Fibroblast of lung (primary cell): ENCODE data around the gene NR0B2. TPM values are rescaled to one million over a fixed set of nuclear protein-coding genes. Genes with fewer than 3 reads are reported as not detected.
"Not testable (repeated sequence)": the region's sequence is repeated elsewhere in the genome, so short reads cannot be mapped to it uniquely, and the experiment has no call there.

Source experiments
- DNase-seq, 2 donors: peaks; one replicate each; pipeline versions ENCODE4 v3.0.0 to v3.0.0-alpha.2; 2010; ENCODE audit warnings: low read depth in 2 of 2
- H2AFZ ChIP-seq: 2 replicates; pipeline ENCODE4 v1.5.1; 2012; ENCODE audit warnings: low read length, control low read depth, inconsistent platforms
- H3K27ac ChIP-seq: 2 replicates; pipeline ENCODE4 v1.5.1; 2011; ENCODE audit warnings: low read length, control low read depth; ENCODE audit not compliant: insufficient read depth
- H3K27me3 ChIP-seq: 2 replicates; pipeline ENCODE4 v1.5.1; 2011; ENCODE audit warnings: mild to moderate bottlenecking, low read length; ENCODE audit not compliant: control insufficient read depth, insufficient read depth
- H3K36me3 ChIP-seq: 2 replicates; pipeline ENCODE4 v1.5.1; 2011; ENCODE audit warnings: low read length; ENCODE audit not compliant: control insufficient read depth, insufficient read depth
- H3K4me1 ChIP-seq: 2 replicates; pipeline ENCODE4 v1.5.1; 2011; ENCODE audit warnings: low read length; ENCODE audit not compliant: control insufficient read depth, insufficient read depth; ENCODE audit errors: extremely low read depth
- H3K4me2 ChIP-seq: 2 replicates; pipeline ENCODE4 v1.5.1; 2011; ENCODE audit warnings: low read length, control low read depth; ENCODE audit not compliant: insufficient read depth; ENCODE audit errors: extremely low read depth
- H3K4me3 ChIP-seq, 4 experiments: fragments of 200-600 bp in 1 of 4; sonication (generic) in 1 of 4; replicated peaks in 1 of 4; 2 replicates each; pipeline ENCODE4 v1.5.1; 2011 to 2016; ENCODE audit warnings: low read length in 4 of 4, low read depth in 3 of 4, mild to moderate bottlenecking in 3 of 4, control low read depth in 2 of 4, inconsistent platforms in 1 of 4, mixed read lengths in 1 of 4; ENCODE audit not compliant: insufficient read depth in 1 of 4; ENCODE audit errors: control extremely low read depth in 1 of 4
- H3K79me2 ChIP-seq: 2 replicates; pipeline ENCODE4 v1.5.1; 2012; ENCODE audit warnings: mild to moderate bottlenecking, low read length, inconsistent platforms; ENCODE audit not compliant: control insufficient read depth, insufficient read depth
- H3K9ac ChIP-seq: 2 replicates; pipeline ENCODE4 v1.5.1; 2011; ENCODE audit warnings: mild to moderate bottlenecking, low read length, control low read depth; ENCODE audit not compliant: insufficient read depth
- H3K9me3 ChIP-seq: 2 replicates; pipeline ENCODE4 v1.5.1; 2012; ENCODE audit warnings: low read depth, low read length; ENCODE audit not compliant: control insufficient read depth, insufficient read depth
- H4K20me1 ChIP-seq: 2 replicates; pipeline ENCODE4 v1.5.1; 2011; ENCODE audit warnings: low read length; ENCODE audit not compliant: control insufficient read depth, insufficient read depth; ENCODE audit errors: extremely low read depth
- CTCF ChIP-seq, 2 donors: IDR thresholded peaks in 1 of 2; conservative IDR thresholded peaks in 1 of 2; 1 replicate in 1 of 2; 2 replicates in 1 of 2; pipeline ENCODE4 v1.5.1; 2011 to 2012; ENCODE audit warnings: low read length in 2 of 2, control low read depth in 1 of 2, inconsistent platforms in 1 of 2, low read depth in 1 of 2, mild to moderate bottlenecking in 1 of 2
- EZH2 ChIP-seq: IDR thresholded peaks from 2 replicates; pipeline ENCODE4 v1.5.1; 2012; ENCODE audit warnings: low read length, control low read depth, mild to moderate bottlenecking; ENCODE audit errors: missing control alignments
- polyA plus RNA-seq, 2 donors: library from polyadenylated mRNA; depleted of rRNA in 1 of 2; stranded (reverse) in 1 of 2; unstranded in 1 of 2; fragments of >200 nt; gene quantifications; 2 replicates each; pipeline ENCODE4 v1.2.1, GENCODE V29; 2011 to 2012; ENCODE audit warnings: missing spikeins in 1 of 2
- total RNA-seq: library from RNA; depleted of rRNA; stranded (reverse); fragments of >200 nt; gene quantifications from 2 replicates; pipeline ENCODE4 v1.2.1, GENCODE V29; 2014

Gene NR0B2
- total and polyA plus RNA-seq, 2 donors (not counting 1 experiment from before 2014, with no cell fraction given) = not detected

- Histone ChIP-seq H3K79me2 (no peaks in the 10 kb centered on the region), H3K9ac (no peak overlapping the region), H3K4me2 (no peak overlapping the region), H3K27ac (no peak overlapping the region), H4K20me1 (no peaks in the 10 kb centered on the region), H3K4me1 (no peaks in the 10 kb centered on the region), H3K27me3 (no peaks in the 10 kb centered on the region), H2AFZ (no peak overlapping the region), H3K36me3 (peaks cover 19% of the 10 kb centered on the region), H3K9me3 (no peaks in the 10 kb centered on the region), H3K4me3 (no peak overlapping the region)
- TF ChIP-seq CTCF (conservative IDR thresholded peaks at IDR 0.05 in 1 of 2, IDR thresholded peaks at IDR 0.05 in 1 of 2; ENCODE audit: low read depth in 1 of 2, low read length in 2 of 2) = no peak
- no peak for TF ChIP-seq EZH2
- DNase-seq = no peak
Measured at GRCh38 chr1:26879793-26880192, 34.0 kb downstream of the NR0B2 start.

GRCh38 chr1:26877326-26877725 lies 36.4 kb downstream of the NR0B2 start:
- H3K4me2 ChIP-seq = no peak overlapping the region
- no peak overlapping the region for H3K9ac ChIP-seq
- no peak overlapping the region for H2AFZ ChIP-seq
- H3K79me2 ChIP-seq = no peaks in the 10 kb centered on the region
- no peak overlapping the region for H3K27ac ChIP-seq
- no peaks in the 10 kb centered on the region for H3K4me1 ChIP-seq
- H3K36me3 ChIP-seq = peaks cover 10% of the 10 kb centered on the region
- no peaks in the 10 kb centered on the region for H4K20me1 ChIP-seq
- no peaks in the 10 kb centered on the region for H3K27me3 ChIP-seq
- no peak overlapping the region for H3K4me3 ChIP-seq
- TF ChIP-seq CTCF (conservative IDR thresholded peaks at IDR 0.05 in 1 of 2, IDR thresholded peaks at IDR 0.05 in 1 of 2; ENCODE audit: low read depth in 1 of 2, low read length in 2 of 2) (no peak), EZH2 (no peak)
- H3K9me3 ChIP-seq = no peaks in the 10 kb centered on the region
- no peak for DNase-seq

- H3K36me3 ChIP-seq = peaks cover 9% of the 10 kb centered on the region
- H3K27me3 ChIP-seq = no peaks in the 10 kb centered on the region
- no peak overlapping the region for H3K9ac ChIP-seq
- no peaks in the 10 kb centered on the region for H3K4me1 ChIP-seq
- no peak overlapping the region for H3K4me2 ChIP-seq
- no peaks in the 10 kb centered on the region for H3K79me2 ChIP-seq
- H3K9me3 ChIP-seq = no peaks in the 10 kb centered on the region
- DNase-seq = no peak
- H3K4me3 ChIP-seq = no peak overlapping the region
- H2AFZ ChIP-seq = no peak overlapping the region
- H3K27ac ChIP-seq = no peak overlapping the region
- TF ChIP-seq CTCF (conservative IDR thresholded peaks at IDR 0.05 in 1 of 2, IDR thresholded peaks at IDR 0.05 in 1 of 2; ENCODE audit: low read depth in 1 of 2, low read length in 2 of 2) (no peak), EZH2 (no peak)
- no peaks in the 10 kb centered on the region for H4K20me1 ChIP-seq
Measured at GRCh38 chr1:26874896-26875295, 38.9 kb downstream of the NR0B2 start.

- H3K9ac ChIP-seq, H3K4me1 ChIP-seq, DNase-seq, H3K9me3 ChIP-seq, H4K20me1 ChIP-seq, H3K27me3 ChIP-seq, H3K27ac ChIP-seq, H3K79me2 ChIP-seq, H3K36me3 ChIP-seq, H2AFZ ChIP-seq, H3K4me2 ChIP-seq, H3K4me3 ChIP-seq: not testable (repeated sequence)
Measured at GRCh38 chr1:26873097-26873496, 40.7 kb downstream of the NR0B2 start.
